Stimulated activated CD4-positive, alpha-beta T cell treated with anti-CD3 and anti-CD28 coated beads, TNF-alpha, amount 100 ng/mL, for 24 hours (primary cell): ENCODE results near the gene MYL7.

Source experiments
- DNase-seq, 3 experiments: peaks; one replicate each; pipeline ENCODE4 v3.0.0-alpha.2; 2020; ENCODE audit warnings: low read depth in 3 of 3

Gene MYL7

GRCh38 chr7:44100458-44101302 lies 40.5 kb downstream of the MYL7 start:
- DNase-seq, result no peak

- no peak for DNase-seq
These were observed 41.5 kb downstream of the MYL7 start for GRCh38 chr7:44099669-44100068.

GRCh38 chr7:44098092-44099068 lies 42.8 kb downstream of the MYL7 start:
- DNase-seq, result no peak

- no peak for DNase-seq
These were observed 43.8 kb downstream of the MYL7 start for GRCh38 chr7:44097064-44097932.

DNA sequence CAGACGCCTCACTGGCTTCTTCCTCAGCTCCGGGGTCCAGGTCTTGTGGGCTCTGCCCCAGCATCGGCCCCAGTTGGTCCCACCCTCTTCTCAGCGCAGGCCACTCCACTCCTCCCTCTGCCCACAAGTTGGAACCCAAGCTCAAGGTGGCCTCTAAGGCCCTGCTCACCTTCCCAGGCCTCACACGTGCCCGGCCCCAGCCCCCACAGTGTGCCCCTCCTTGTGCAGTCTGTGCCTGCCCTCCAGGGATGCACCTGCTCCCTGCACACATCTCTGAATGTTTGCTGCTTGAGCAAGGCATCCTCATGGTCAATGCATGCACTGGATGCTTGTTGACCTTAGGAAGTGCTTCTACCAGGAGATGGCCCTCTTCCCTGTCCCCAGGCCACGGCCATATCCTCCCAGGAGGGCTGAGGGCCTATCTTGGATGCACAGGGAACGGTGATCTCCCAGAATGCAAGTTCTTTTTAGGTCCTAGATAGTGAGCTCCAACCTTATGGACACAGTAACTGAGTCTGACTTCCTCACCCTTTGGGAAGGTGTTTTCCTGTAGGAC lies 44.7 kb downstream of the MYL7 start:
- DNase-seq, result no peak

GRCh38 chr7:44095781-44096180 lies 45.4 kb downstream of the MYL7 start:
- DNase-seq, result no peak

GRCh38 chr7:44094883-44095592 lies 46.1 kb downstream of the MYL7 start:
- no peak for DNase-seq

GRCh38 chr7:44094365-44094764 lies 46.8 kb downstream of the MYL7 start:
- no peak for DNase-seq

DNA sequence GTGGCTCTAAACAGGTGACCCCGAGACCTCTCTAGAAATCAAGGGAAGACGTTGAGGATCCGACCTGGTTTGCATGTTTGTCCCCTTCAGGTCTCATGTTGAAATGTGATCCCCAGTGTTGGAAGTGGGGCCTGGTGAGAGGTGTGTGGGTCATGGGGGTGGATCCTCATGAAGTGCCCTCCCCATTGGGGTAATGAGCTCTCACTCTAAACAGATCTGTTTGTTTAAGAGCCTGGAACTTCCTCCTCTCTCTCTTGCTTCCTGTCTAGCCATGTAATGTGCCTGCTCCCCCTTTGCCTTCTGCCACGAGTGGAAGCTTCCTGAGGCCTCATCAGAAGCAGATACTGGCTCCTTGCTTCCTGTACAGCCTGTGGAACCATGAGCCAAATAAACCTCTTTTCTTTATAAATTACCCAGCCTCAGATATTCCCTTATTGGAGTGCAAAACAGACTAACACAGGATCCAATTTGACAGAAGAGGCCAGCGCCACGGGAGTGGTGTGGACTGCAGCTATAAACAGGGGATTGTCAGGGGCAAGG lies 48.0 kb downstream of the MYL7 start:
- no peak for DNase-seq
